ENCODE data around the gene LAPTM5.

- TF ChIP-seq, protein P1, sequence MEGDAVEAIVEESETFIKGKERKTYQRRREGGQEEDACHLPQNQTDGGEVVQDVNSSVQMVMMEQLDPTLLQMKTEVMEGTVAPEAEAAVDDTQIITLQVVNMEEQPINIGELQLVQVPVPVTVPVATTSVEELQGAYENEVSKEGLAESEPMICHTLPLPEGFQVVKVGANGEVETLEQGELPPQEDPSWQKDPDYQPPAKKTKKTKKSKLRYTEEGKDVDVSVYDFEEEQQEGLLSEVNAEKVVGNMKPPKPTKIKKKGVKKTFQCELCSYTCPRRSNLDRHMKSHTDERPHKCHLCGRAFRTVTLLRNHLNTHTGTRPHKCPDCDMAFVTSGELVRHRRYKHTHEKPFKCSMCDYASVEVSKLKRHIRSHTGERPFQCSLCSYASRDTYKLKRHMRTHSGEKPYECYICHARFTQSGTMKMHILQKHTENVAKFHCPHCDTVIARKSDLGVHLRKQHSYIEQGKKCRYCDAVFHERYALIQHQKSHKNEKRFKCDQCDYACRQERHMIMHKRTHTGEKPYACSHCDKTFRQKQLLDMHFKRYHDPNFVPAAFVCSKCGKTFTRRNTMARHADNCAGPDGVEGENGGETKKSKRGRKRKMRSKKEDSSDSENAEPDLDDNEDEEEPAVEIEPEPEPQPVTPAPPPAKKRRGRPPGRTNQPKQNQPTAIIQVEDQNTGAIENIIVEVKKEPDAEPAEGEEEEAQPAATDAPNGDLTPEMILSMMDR (IDR thresholded peaks at IDR 0.05): no peak
- no peak for TF ChIP-seq POLR2A (IDR thresholded peaks at IDR 0.05)
These were observed 35.6 kb downstream of the LAPTM5 start for GRCh38 chr1:30721812-30722537.
